IMR-90 (cell line): Measurements from ENCODE around the gene CACNA1D. TPM values are rescaled to one million over a fixed set of nuclear protein-coding genes. Genes with fewer than 3 reads are reported as not detected.

Experiments
- ATAC-seq: fragments of 200-7000 bp; cut with Tn5 transposase; 2 replicates; pipeline ENCODE4 v1.9.1; 2020; ENCODE audit warnings: low read depth, mild to moderate bottlenecking, moderate library complexity
- BruUV-seq: library from RNA; stranded (reverse); fragments of 400-500 nt; replicated peaks from 2 replicates; lab custom pipeline; 2021; lab: Mats Ljungman, UMichigan
- CTCF ChIA-PET: fragments of 300-600 bp; formaldehyde crosslinking; extraction: SDS; loops from one replicate; lab custom pipeline; 2021; ENCODE audit warnings: antibody characterized with exemption; lab: Yijun Ruan, JAX
- POLR2A ChIA-PET: fragments of 300-600 bp; sonication (Branson Sonifier 250); formaldehyde crosslinking; loops from one replicate; lab custom pipeline; 2022; ENCODE audit warnings: antibody characterized with exemption; ENCODE audit not compliant: unreplicated experiment; lab: Charles Lee
- DNase-seq: peaks from one replicate; pipeline ENCODE4 v3.0.0; 2013
- H2AFZ ChIP-seq: replicated peaks from 2 replicates; pipeline ENCODE3; 2013; ENCODE audit warnings: low read length, mild to moderate bottlenecking; ENCODE audit not compliant: poor library complexity
- H2AK5ac ChIP-seq: 2 replicates; pipeline ENCODE4 v1.6.1; 2013; ENCODE audit warnings: low read depth, low read length, inconsistent platforms
- H2AK9ac ChIP-seq: replicated peaks from 2 replicates; pipeline ENCODE3; 2013; ENCODE audit warnings: mild to moderate bottlenecking, low read depth, low read length, moderate library complexity; ENCODE audit not compliant: poor library complexity
- H2BK120ac ChIP-seq: 2 replicates; pipeline ENCODE4 v1.6.1; 2013; ENCODE audit warnings: low read depth, low read length, inconsistent platforms
- H2BK15ac ChIP-seq: 3 replicates; pipeline ENCODE4 v1.6.1; 2013; ENCODE audit warnings: low read depth, low read length, inconsistent platforms
- H2BK20ac ChIP-seq: 2 replicates; pipeline ENCODE4 v1.6.1; 2013; ENCODE audit warnings: low read depth, mild to moderate bottlenecking, inconsistent platforms, low read length, moderate library complexity
- H2BK5ac ChIP-seq: 2 replicates; pipeline ENCODE4 v1.6.1; 2013; ENCODE audit warnings: mild to moderate bottlenecking, low read depth, low read length, inconsistent platforms; ENCODE audit not compliant: poor library complexity, severe bottlenecking
- H3K14ac ChIP-seq: replicated peaks from 2 replicates; pipeline ENCODE4 v1.6.1; 2013; ENCODE audit warnings: low read depth, low read length, inconsistent platforms
- H3K18ac ChIP-seq: 2 replicates; pipeline ENCODE4 v1.6.1; 2013; ENCODE audit warnings: low read depth, low read length, control low read depth
- H3K23ac ChIP-seq: 2 replicates; pipeline ENCODE4 v1.6.1; 2013; ENCODE audit warnings: low read depth, low read length, inconsistent platforms
- H3K27ac ChIP-seq: 2 replicates; pipeline ENCODE4 v1.5.1; 2013; ENCODE audit warnings: mild to moderate bottlenecking, control low read depth, low read length; ENCODE audit not compliant: insufficient read depth
- H3K27me3 ChIP-seq: 2 replicates; pipeline ENCODE4 v1.6.1; 2013; ENCODE audit warnings: low read length; ENCODE audit not compliant: control insufficient read depth, insufficient read depth
- H3K36me3 ChIP-seq: 2 replicates; pipeline ENCODE4 v1.6.1; 2013; ENCODE audit warnings: low read length, mixed read lengths; ENCODE audit not compliant: control insufficient read depth, insufficient read depth
- H3K4ac ChIP-seq: 2 replicates; pipeline ENCODE4 v1.6.1; 2013; ENCODE audit warnings: low read depth, low read length, inconsistent platforms
- H3K4me1 ChIP-seq: 2 replicates; pipeline ENCODE4 v1.6.1; 2013; ENCODE audit warnings: low read length, mixed read lengths; ENCODE audit not compliant: control insufficient read depth, insufficient read depth
- H3K4me2 ChIP-seq: 2 replicates; pipeline ENCODE4 v1.6.1; 2013; ENCODE audit warnings: low read depth, mild to moderate bottlenecking, control low read depth, low read length, moderate library complexity
- H3K4me3 ChIP-seq: 2 replicates; pipeline ENCODE4 v1.5.1; 2013; ENCODE audit warnings: low read depth, mild to moderate bottlenecking, control low read depth, low read length, moderate library complexity; ENCODE audit not compliant: insufficient read depth
- H3K56ac ChIP-seq: 2 replicates; pipeline ENCODE4 v1.6.1; 2013; ENCODE audit warnings: low read length, inconsistent platforms; ENCODE audit not compliant: insufficient read depth; ENCODE audit errors: extremely low read depth
- H3K79me1 ChIP-seq, 2 experiments: 2 replicates each; pipeline ENCODE4 v1.6.1; 2013; ENCODE audit warnings: low read length in 2 of 2, inconsistent platforms in 1 of 2, low read depth in 1 of 2
- H3K9ac ChIP-seq: 2 replicates; pipeline ENCODE4 v1.6.1; 2013; ENCODE audit warnings: low read depth, low read length, control low read depth
- H3K9me1 ChIP-seq: 2 replicates; pipeline ENCODE4 v1.6.1; 2013; ENCODE audit warnings: low read length, inconsistent platforms; ENCODE audit not compliant: insufficient read depth
- H3K9me3 ChIP-seq: 2 replicates; pipeline ENCODE4 v1.6.1; 2013; ENCODE audit warnings: low read length; ENCODE audit not compliant: control insufficient read depth, insufficient read depth
- H4K20me1 ChIP-seq: 2 replicates; pipeline ENCODE4 v1.6.1; 2013; ENCODE audit warnings: low read length, inconsistent platforms; ENCODE audit not compliant: insufficient read depth
- H4K5ac ChIP-seq: 2 replicates; pipeline ENCODE4 v1.6.1; 2013; ENCODE audit warnings: mild to moderate bottlenecking, low read depth, low read length, control low read depth
- H4K8ac ChIP-seq, 2 experiments: 2 replicates each; pipeline ENCODE4 v1.6.1; 2013; ENCODE audit warnings: low read depth in 2 of 2, low read length in 2 of 2, control low read depth in 1 of 2, inconsistent platforms in 1 of 2
- H4K91ac ChIP-seq: 2 replicates; pipeline ENCODE4 v1.6.1; 2013; ENCODE audit warnings: low read depth, low read length, inconsistent platforms; ENCODE audit not compliant: insufficient read depth
- BHLHE40 ChIP-seq: fragments of 150-350 bp; IDR thresholded peaks from 2 replicates; pipeline ENCODE4 v1.6.1; 2016; ENCODE audit warnings: mild to moderate bottlenecking, low read depth, low read length
- CEBPB ChIP-seq: IDR thresholded peaks from 2 replicates; pipeline ENCODE4 v1.6.1; 2012; ENCODE audit warnings: low read depth, low read length, improper control_type of control experiment
- CHD1 ChIP-seq: IDR thresholded peaks from 2 replicates; pipeline ENCODE4 v1.6.1; 2012; ENCODE audit warnings: low read depth, low read length, improper control_type of control experiment
- FOS ChIP-seq: fragments of 150-350 bp; IDR thresholded peaks from 2 replicates; pipeline ENCODE4 v1.6.1; 2016; ENCODE audit warnings: low read depth, low read length
- MAFK ChIP-seq: IDR thresholded peaks from 2 replicates; pipeline ENCODE4 v1.6.1; 2012; ENCODE audit warnings: low read depth, low read length, improper control_type of control experiment
- MAZ ChIP-seq: IDR thresholded peaks from 2 replicates; pipeline ENCODE4 v1.6.1; 2012; ENCODE audit warnings: low read depth, mild to moderate bottlenecking, low read length, improper control_type of control experiment, moderate library complexity, borderline replicate concordance
- MXI1 ChIP-seq: IDR thresholded peaks from 2 replicates; pipeline ENCODE4 v1.6.1; 2012; ENCODE audit warnings: low read depth, mild to moderate bottlenecking, low read length, moderate library complexity, borderline replicate concordance
- NFE2L2 ChIP-seq: fragments of 150-350 bp; IDR thresholded peaks from 2 replicates; pipeline ENCODE4 v1.6.1; 2016; ENCODE audit warnings: low read depth, mild to moderate bottlenecking, low read length
- POLR2A ChIP-seq: IDR thresholded peaks from 2 replicates; pipeline ENCODE4 v1.6.1; 2012; ENCODE audit warnings: mild to moderate bottlenecking, low read depth, low read length
- RAD21 ChIP-seq: IDR thresholded peaks from 2 replicates; pipeline ENCODE4 v1.6.1; 2012; ENCODE audit warnings: low read length, improper control_type of control experiment
- RCOR1 ChIP-seq: IDR thresholded peaks from 2 replicates; pipeline ENCODE4 v1.6.1; 2012; ENCODE audit warnings: mild to moderate bottlenecking, low read length, improper control_type of control experiment; ENCODE audit not compliant: insufficient replicate concordance
- RFX5 ChIP-seq: IDR thresholded peaks from 2 replicates; pipeline ENCODE4 v1.8.0; 2012; ENCODE audit warnings: low read depth, mild to moderate bottlenecking, low read length, moderate library complexity
- SMC3 ChIP-seq: fragments of 150-350 bp; IDR thresholded peaks from 2 replicates; pipeline ENCODE4 v1.6.1; 2016; ENCODE audit warnings: low read depth, mild to moderate bottlenecking, antibody characterized with exemption, low read length, moderate library complexity
- WGBS, 2 experiments: methylation state at CpG; one replicate each; pipeline versions ENCODE4 v1.1.5 to v1.1.7; 2013; ENCODE audit warnings: missing lambda C conversion rate in 2 of 2; ENCODE audit not compliant: insufficient read length in 1 of 2; ENCODE audit errors: extremely low coverage in 2 of 2; 5-methylcytosine and 5-hydroxymethylcytosine counted together
- dilution Hi-C: fragments of 300-500 bp; cut with HindIII; formaldehyde crosslinking; loops from one replicate; pipeline ENCODE4 v1.14.3; 2018; ENCODE audit warnings: low sequenced_read_pairs; ENCODE audit not compliant: unreplicated experiment
- in situ Hi-C: fragments of 300-500 bp; cut with MboI; formaldehyde crosslinking; loops from 3 replicates; pipeline ENCODE4 v1.14.3; 2019; ENCODE audit warnings: low sequenced_read_pairs, inconsistent platforms, mixed read lengths
- intact Hi-C: fragments of 100-400 bp; cut with micrococcal nuclease; formaldehyde crosslinking; loops from 2 replicates; pipeline ENCODE4 v1.10.0; 2022
- polyA plus RNA-seq, 3 experiments: library from polyadenylated mRNA; depleted of rRNA; stranded (reverse); fragments of >200 nt; gene quantifications; 2 replicates each; pipeline ENCODE4 v1.2.3, GENCODE V29; 2012; ENCODE audit warnings: low replicate concordance in 1 of 3
- total RNA-seq: library from RNA; depleted of rRNA; stranded (reverse); fragments of >200 nt; gene quantifications from 2 replicates; pipeline ENCODE4 v1.2.3, GENCODE V29; 2012
- TF ChIP-seq, protein P1 (sequence below): fragments of 150-350 bp; IDR thresholded peaks from 2 replicates; pipeline ENCODE4 v1.6.1; 2016; ENCODE audit warnings: low read depth, mild to moderate bottlenecking, low read length, moderate library complexity, borderline replicate concordance
- TF ChIP-seq, protein P2 (sequence below): fragments of 150-350 bp; IDR thresholded peaks from 2 replicates; pipeline ENCODE4 v1.6.1; 2017; ENCODE audit warnings: mild to moderate bottlenecking, antibody characterized with exemption, low read length, low read depth
- TF ChIP-seq, protein P3 (sequence below): conservative IDR thresholded peaks from 2 replicates; pipeline ENCODE4 v1.5.1; 2012; ENCODE audit warnings: mild to moderate bottlenecking, low read depth, low read length, improper control_type of control experiment

CACNA1D gene
- total and polyA plus RNA-seq, 2 of the 4 experiments (the other 2 are of a cell fraction), result 0.07 TPM; not detected in 1

GRCh38 chr3:53506110-53506762 lies 11.8 kb downstream of the CACNA1D start:
- in situ Hi-C loops (no loop called here), intact Hi-C loops (no loop called here), dilution Hi-C loops (no loop called here)
- H2AK9ac ChIP-seq, result no peak overlapping the region
- no peak overlapping the region for H2AK5ac ChIP-seq
- BruUV-seq, result no TSS peak
- no peak overlapping the region for H3K4ac ChIP-seq
- H3K4me3 ChIP-seq, result no peak overlapping the region
- ChIA-PET CTCF (no interaction called here), POLR2A (no interaction called here)
- no peak overlapping the region for H4K8ac ChIP-seq
- no peaks in the 10 kb centered on the region for H3K79me1 ChIP-seq
- H3K4me1 ChIP-seq, result no peaks in the 10 kb centered on the region
- H3K9me3 ChIP-seq, result no peaks in the 10 kb centered on the region
- H3K23ac ChIP-seq, result no peak overlapping the region
- no peak overlapping the region for H3K4me2 ChIP-seq
- H3K14ac ChIP-seq, result no peak overlapping the region
- no peak overlapping the region for H2AFZ ChIP-seq
- H3K27ac ChIP-seq, result no peak overlapping the region
- ATAC-seq, result no peak
- H4K5ac ChIP-seq, result no peak overlapping the region
- no peak for TF ChIP-seq MXI1
- TF ChIP-seq, protein P1, sequence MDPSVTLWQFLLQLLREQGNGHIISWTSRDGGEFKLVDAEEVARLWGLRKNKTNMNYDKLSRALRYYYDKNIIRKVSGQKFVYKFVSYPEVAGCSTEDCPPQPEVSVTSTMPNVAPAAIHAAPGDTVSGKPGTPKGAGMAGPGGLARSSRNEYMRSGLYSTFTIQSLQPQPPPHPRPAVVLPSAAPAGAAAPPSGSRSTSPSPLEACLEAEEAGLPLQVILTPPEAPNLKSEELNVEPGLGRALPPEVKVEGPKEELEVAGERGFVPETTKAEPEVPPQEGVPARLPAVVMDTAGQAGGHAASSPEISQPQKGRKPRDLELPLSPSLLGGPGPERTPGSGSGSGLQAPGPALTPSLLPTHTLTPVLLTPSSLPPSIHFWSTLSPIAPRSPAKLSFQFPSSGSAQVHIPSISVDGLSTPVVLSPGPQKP, result no peak
- TF ChIP-seq MAZ, result no peak
- no peak for TF ChIP-seq POLR2A
- no peak for TF ChIP-seq MAFK
- no peak for TF ChIP-seq BHLHE40
- TF ChIP-seq FOS, result no peak
- no peak for TF ChIP-seq SMC3
- TF ChIP-seq CEBPB, result no peak
- no peak for TF ChIP-seq RCOR1
- TF ChIP-seq, protein P2, sequence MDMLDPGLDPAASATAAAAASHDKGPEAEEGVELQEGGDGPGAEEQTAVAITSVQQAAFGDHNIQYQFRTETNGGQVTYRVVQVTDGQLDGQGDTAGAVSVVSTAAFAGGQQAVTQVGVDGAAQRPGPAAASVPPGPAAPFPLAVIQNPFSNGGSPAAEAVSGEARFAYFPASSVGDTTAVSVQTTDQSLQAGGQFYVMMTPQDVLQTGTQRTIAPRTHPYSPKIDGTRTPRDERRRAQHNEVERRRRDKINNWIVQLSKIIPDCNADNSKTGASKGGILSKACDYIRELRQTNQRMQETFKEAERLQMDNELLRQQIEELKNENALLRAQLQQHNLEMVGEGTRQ, result no peak
- no peak for TF ChIP-seq RFX5
- TF ChIP-seq CHD1, result no peak
- no peak for TF ChIP-seq RAD21
- no peak for TF ChIP-seq NFE2L2
- TF ChIP-seq, protein P3, sequence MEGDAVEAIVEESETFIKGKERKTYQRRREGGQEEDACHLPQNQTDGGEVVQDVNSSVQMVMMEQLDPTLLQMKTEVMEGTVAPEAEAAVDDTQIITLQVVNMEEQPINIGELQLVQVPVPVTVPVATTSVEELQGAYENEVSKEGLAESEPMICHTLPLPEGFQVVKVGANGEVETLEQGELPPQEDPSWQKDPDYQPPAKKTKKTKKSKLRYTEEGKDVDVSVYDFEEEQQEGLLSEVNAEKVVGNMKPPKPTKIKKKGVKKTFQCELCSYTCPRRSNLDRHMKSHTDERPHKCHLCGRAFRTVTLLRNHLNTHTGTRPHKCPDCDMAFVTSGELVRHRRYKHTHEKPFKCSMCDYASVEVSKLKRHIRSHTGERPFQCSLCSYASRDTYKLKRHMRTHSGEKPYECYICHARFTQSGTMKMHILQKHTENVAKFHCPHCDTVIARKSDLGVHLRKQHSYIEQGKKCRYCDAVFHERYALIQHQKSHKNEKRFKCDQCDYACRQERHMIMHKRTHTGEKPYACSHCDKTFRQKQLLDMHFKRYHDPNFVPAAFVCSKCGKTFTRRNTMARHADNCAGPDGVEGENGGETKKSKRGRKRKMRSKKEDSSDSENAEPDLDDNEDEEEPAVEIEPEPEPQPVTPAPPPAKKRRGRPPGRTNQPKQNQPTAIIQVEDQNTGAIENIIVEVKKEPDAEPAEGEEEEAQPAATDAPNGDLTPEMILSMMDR, result no peak
- H3K56ac ChIP-seq, result no peak overlapping the region
- no peak overlapping the region for H3K9ac ChIP-seq
- no peak overlapping the region for H2BK20ac ChIP-seq
- H2BK5ac ChIP-seq, result no peak overlapping the region
- WGBS, 2 experiments, result no CpG with 5 or more reads among the region's 4 CpGs
- H4K20me1 ChIP-seq, result no peaks in the 10 kb centered on the region
- no peak overlapping the region for H3K18ac ChIP-seq
- no peak overlapping the region for H2BK15ac ChIP-seq
- no peaks in the 10 kb centered on the region for H3K9me1 ChIP-seq
- no peak overlapping the region for H2BK120ac ChIP-seq
- no peak overlapping the region for H4K91ac ChIP-seq
- peaks cover 4% of the 10 kb centered on the region for H3K27me3 ChIP-seq
- no peak for DNase-seq
- H3K36me3 ChIP-seq, result no peaks in the 10 kb centered on the region
